ENCODE measurements around the gene ENPP7.

DNA sequence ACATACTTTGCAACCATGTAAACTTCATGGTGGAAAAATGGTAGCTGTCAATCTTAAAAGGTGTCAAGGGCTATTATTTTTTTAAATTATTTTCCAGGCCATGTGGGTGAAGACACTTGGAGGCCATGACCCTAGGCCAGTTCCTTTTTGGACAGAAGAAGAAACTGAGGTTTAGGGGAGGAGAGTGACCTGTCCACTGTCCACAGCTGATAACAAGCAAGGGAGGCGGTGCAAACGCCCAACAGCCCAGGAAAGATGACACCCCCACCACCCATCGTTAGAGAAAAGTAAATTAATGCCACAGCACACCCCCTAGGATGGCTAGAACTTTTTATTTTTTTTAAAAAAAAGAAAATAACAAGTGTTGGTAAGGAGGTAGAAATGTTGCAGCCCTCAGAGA is 19.2 kb downstream of the ENPP7 start:
- TF ChIP-seq GLI4 (tag by site-specific recombination; IDR thresholded peaks at IDR 0.05) (no peak), ATF2 (tag by site-specific recombination; IDR thresholded peaks at IDR 0.05; ENCODE audit: low read depth) (no peak), ZNF324 (tag by site-specific recombination; IDR thresholded peaks at IDR 0.05) (no peak), ZNF10 (tag by site-specific recombination; IDR thresholded peaks at IDR 0.05) (no peak), ZNF558 (tag by site-specific recombination; IDR thresholded peaks at IDR 0.05) (no peak), ZNF76 (tag by site-specific recombination; IDR thresholded peaks at IDR 0.05; ENCODE audit: borderline replicate concordance, low read depth) (no peak), BCL11B (tag by site-specific recombination; IDR thresholded peaks at IDR 0.05; ENCODE audit: low read depth) (no peak), ZBTB11 (tag by site-specific recombination; conservative IDR thresholded peaks at IDR 0.05; ENCODE audit: low read depth) (no peak), SP2 (tag by site-specific recombination; IDR thresholded peaks at IDR 0.05) (no peak)
- TF ChIP-seq, protein P1, sequence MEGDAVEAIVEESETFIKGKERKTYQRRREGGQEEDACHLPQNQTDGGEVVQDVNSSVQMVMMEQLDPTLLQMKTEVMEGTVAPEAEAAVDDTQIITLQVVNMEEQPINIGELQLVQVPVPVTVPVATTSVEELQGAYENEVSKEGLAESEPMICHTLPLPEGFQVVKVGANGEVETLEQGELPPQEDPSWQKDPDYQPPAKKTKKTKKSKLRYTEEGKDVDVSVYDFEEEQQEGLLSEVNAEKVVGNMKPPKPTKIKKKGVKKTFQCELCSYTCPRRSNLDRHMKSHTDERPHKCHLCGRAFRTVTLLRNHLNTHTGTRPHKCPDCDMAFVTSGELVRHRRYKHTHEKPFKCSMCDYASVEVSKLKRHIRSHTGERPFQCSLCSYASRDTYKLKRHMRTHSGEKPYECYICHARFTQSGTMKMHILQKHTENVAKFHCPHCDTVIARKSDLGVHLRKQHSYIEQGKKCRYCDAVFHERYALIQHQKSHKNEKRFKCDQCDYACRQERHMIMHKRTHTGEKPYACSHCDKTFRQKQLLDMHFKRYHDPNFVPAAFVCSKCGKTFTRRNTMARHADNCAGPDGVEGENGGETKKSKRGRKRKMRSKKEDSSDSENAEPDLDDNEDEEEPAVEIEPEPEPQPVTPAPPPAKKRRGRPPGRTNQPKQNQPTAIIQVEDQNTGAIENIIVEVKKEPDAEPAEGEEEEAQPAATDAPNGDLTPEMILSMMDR (tag by site-specific recombination; IDR thresholded peaks at IDR 0.05), result no peak
- TF ChIP-seq, protein P2, sequence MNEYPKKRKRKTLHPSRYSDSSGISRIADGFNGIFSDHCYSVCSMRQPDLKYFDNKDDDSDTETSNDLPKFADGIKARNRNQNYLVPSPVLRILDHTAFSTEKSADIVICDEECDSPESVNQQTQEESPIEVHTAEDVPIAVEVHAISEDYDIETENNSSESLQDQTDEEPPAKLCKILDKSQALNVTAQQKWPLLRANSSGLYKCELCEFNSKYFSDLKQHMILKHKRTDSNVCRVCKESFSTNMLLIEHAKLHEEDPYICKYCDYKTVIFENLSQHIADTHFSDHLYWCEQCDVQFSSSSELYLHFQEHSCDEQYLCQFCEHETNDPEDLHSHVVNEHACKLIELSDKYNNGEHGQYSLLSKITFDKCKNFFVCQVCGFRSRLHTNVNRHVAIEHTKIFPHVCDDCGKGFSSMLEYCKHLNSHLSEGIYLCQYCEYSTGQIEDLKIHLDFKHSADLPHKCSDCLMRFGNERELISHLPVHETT (tag by site-specific recombination; IDR thresholded peaks at IDR 0.05), result no peak

Measured in HEK293 (cell line).